GM12878 (cell line): ENCODE results near the gene ICE1. TPM values are rescaled to one million over a fixed set of nuclear protein-coding genes. Genes with fewer than 3 reads are reported as not detected.

Experiments used
- ATAC-seq: fragments of 200-7000 bp; cut with Tn5 transposase; 3 replicates; pipeline ENCODE4 v1.9.1; 2020; ENCODE audit warnings: mild to moderate bottlenecking, moderate library complexity
- BruUV-seq: library from RNA; stranded (reverse); fragments of 400-500 nt; replicated peaks from 2 replicates; lab custom pipeline; 2021; lab: Mats Ljungman, UMichigan
- CTCF ChIA-PET: fragments of 300-600 bp; sonication (Branson Sonifier 250); formaldehyde crosslinking; extraction: SDS; loops from one replicate; lab custom pipeline; 2021; ENCODE audit warnings: inconsistent platforms; lab: Yijun Ruan, JAX
- POLR2A ChIA-PET: fragments of 350-600 bp; formaldehyde crosslinking; extraction: SDS; loops from one replicate; lab custom pipeline; 2021; ENCODE audit warnings: inconsistent platforms; lab: Charles Lee
- RAD21 ChIA-PET: fragments of 300-600 bp; sonication (Branson Sonifier 250); formaldehyde crosslinking; loops from one replicate; lab custom pipeline; 2023; ENCODE audit warnings: antibody characterized with exemption; ENCODE audit not compliant: unreplicated experiment; lab: Charles Lee
- SMC1A ChIA-PET: fragments of 300-600 bp; sonication (Branson Sonifier 250); formaldehyde crosslinking; loops from one replicate; lab custom pipeline; 2023; ENCODE audit not compliant: unreplicated experiment, uncharacterized antibody; lab: Charles Lee
- DNase-seq: peaks from one replicate; pipeline ENCODE4 v3.0.0-alpha.2; 2011; ENCODE audit warnings: low read depth, low spot score
- FAIRE-seq: peaks from 3 replicates; lab custom pipeline; 2011; peaks lifted over from hg19 to GRCh38; lab: Jason Lieb, UNC
- H2AFZ ChIP-seq: 2 replicates; pipeline ENCODE4 v1.6.0; 2011; ENCODE audit warnings: low read depth, low read length, control low read depth; ENCODE audit not compliant: control insufficient read depth
- H3K27ac ChIP-seq: 2 replicates; pipeline ENCODE4 v1.5.1; 2011; ENCODE audit warnings: control low read depth; ENCODE audit not compliant: control insufficient read depth, insufficient read depth
- H3K27me3 ChIP-seq, 2 experiments: replicated peaks in 1 of 2; 2 replicates each; pipeline versions ENCODE4 v1.6.0 to v1.6.1; 2011; ENCODE audit warnings: low read length in 1 of 2; ENCODE audit not compliant: control insufficient read depth in 2 of 2, insufficient read depth in 2 of 2
- H3K36me3 ChIP-seq, 2 experiments: 2 replicates each; pipeline ENCODE4 v1.5.1; 2011; ENCODE audit warnings: low read length in 1 of 2; ENCODE audit not compliant: control insufficient read depth in 2 of 2, insufficient read depth in 2 of 2
- H3K4me1 ChIP-seq: 2 replicates; pipeline ENCODE4 v1.6.1; 2011; ENCODE audit warnings: mild to moderate bottlenecking, low read length, moderate library complexity, mixed read lengths; ENCODE audit not compliant: control insufficient read depth, insufficient read depth
- H3K4me2 ChIP-seq: 2 replicates; pipeline ENCODE4 v1.6.0; 2011; ENCODE audit warnings: control low read depth; ENCODE audit not compliant: control insufficient read depth, insufficient read depth
- H3K4me3 ChIP-seq: fragments of 200-600 bp; sonication (generic); 2 replicates; pipeline ENCODE4 v1.5.1; 2016
- H3K79me2 ChIP-seq: 2 replicates; pipeline ENCODE4 v1.6.0; 2011; ENCODE audit warnings: low read length; ENCODE audit not compliant: control insufficient read depth, insufficient read depth
- H3K9ac ChIP-seq: 2 replicates; pipeline ENCODE4 v1.8.0; 2011; ENCODE audit warnings: low read length, control low read depth, mixed read lengths; ENCODE audit not compliant: control insufficient read depth, insufficient read depth
- H3K9me3 ChIP-seq: replicated peaks from 3 replicates; pipeline ENCODE4 v1.5.1; 2011; ENCODE audit warnings: mild to moderate bottlenecking, low read length; ENCODE audit not compliant: control insufficient read depth, insufficient read depth
- H4K20me1 ChIP-seq: 2 replicates; pipeline ENCODE4 v1.6.0; 2011; ENCODE audit not compliant: control insufficient read depth, insufficient read depth
- ASH2L ChIP-seq: fragments of 300-600, 200-600 bp; sonication (generic); IDR thresholded peaks from 2 replicates; pipeline ENCODE4 v1.6.1; 2017; ENCODE audit warnings: low read depth, mild to moderate bottlenecking, borderline replicate concordance
- BRCA1 ChIP-seq: IDR thresholded peaks from 2 replicates; pipeline ENCODE4 v1.6.1; 2011; ENCODE audit warnings: low read depth, low read length, improper control_type of control experiment
- HDAC6 ChIP-seq: fragments of 200-600 bp; sonication (generic); IDR thresholded peaks from one replicate; pipeline ENCODE4 v1.8.0; 2017; ENCODE audit warnings: antibody characterized with exemption; ENCODE audit not compliant: unreplicated experiment
- HDGF ChIP-seq: fragments of 450-650 bp; IDR thresholded peaks from 2 replicates; pipeline ENCODE4 v1.6.1; 2016; ENCODE audit warnings: antibody characterized with exemption
- IRF5 ChIP-seq: fragments of 450-650 bp; IDR thresholded peaks from 2 replicates; pipeline ENCODE4 v1.6.1; 2017; ENCODE audit warnings: borderline replicate concordance
- NRF1 ChIP-seq: conservative IDR thresholded peaks from 2 replicates; pipeline ENCODE4 v1.6.1; 2011; ENCODE audit warnings: mild to moderate bottlenecking, low read depth, low read length, improper control_type of control experiment
- PAX5 ChIP-seq: IDR thresholded peaks from 2 replicates; pipeline ENCODE4 v1.6.1; 2011; ENCODE audit warnings: low read depth, low read length, borderline replicate concordance
- RB1 ChIP-seq: fragments of 450-650 bp; formaldehyde crosslinking; IDR thresholded peaks from 2 replicates; pipeline ENCODE4 v1.6.1; 2017; ENCODE audit warnings: mild to moderate bottlenecking, borderline replicate concordance
- ZBTB11 ChIP-seq: fragments of 450-650 bp; formaldehyde crosslinking; IDR thresholded peaks from 2 replicates; pipeline ENCODE4 v1.5.0; 2022; ENCODE audit warnings: mild to moderate bottlenecking, missing genetic modification characterization
- ZNF622 ChIP-seq: fragments of 450-650 bp; IDR thresholded peaks from 2 replicates; pipeline ENCODE4 v1.6.1; 2017; ENCODE audit warnings: mild to moderate bottlenecking, inconsistent platforms
- WGBS: methylation state at CpG from one replicate; pipeline ENCODE4 v1.1.6; 2016; ENCODE audit warnings: low lambda C conversion rate; ENCODE audit not compliant: insufficient replicate concordance, insufficient coverage; ENCODE audit errors: missing lambda C conversion rate; 5-methylcytosine and 5-hydroxymethylcytosine counted together
- in situ Hi-C: fragments of 300-500 bp; cut with MboI; formaldehyde crosslinking; loops from 9 replicates; pipeline ENCODE4 v1.14.3; 2018; ENCODE audit warnings: mixed read lengths
- intact Hi-C: fragments of 100-400 bp; cut with micrococcal nuclease; formaldehyde crosslinking; loops from one replicate; pipeline ENCODE4 v1.14.2; 2022; ENCODE audit not compliant: unreplicated experiment
- polyA plus RNA-seq, 11 experiments: library from polyadenylated mRNA; depleted of rRNA in 4 of 11; unstranded in 6 of 11; stranded (reverse) in 5 of 11; fragments of >200 nt; fragmentation: Nextera tagmentation in 4 of 11; fragmentation: Illumina TruSeq in 1 of 11; extraction: Ambion mirVana in 4 of 11; extraction: Trizol in 1 of 11; gene quantifications; 1 replicate in 1 of 11; 2 replicates in 10 of 11; pipeline versions ENCODE4 v1.2.1 to v1.2.3, GENCODE V29; 2011 to 2016; ENCODE audit warnings: inconsistent platforms in 2 of 11, missing spikeins in 2 of 11, low read depth in 1 of 11
- total RNA-seq, 4 experiments: library from RNA; depleted of rRNA in 3 of 4; stranded (reverse); fragments of >200 nt in 3 of 4; fragmentation: Illumina TruSeq in 1 of 4; extraction: Trizol in 1 of 4; gene quantifications; 2 replicates each; pipeline versions ENCODE4 v1.2.1 to v1.2.3, GENCODE V29; 2013 to 2021

Gene ICE1
- total and polyA plus RNA-seq, 10 of the 15 experiments (the other 5 are each of a cell fraction or from before 2014, with no cell fraction given), result 3.8 to 31.4 (median 18.9) TPM

GRCh38 chr5:5451863-5452262, 29.4 kb downstream of the ICE1 start (continued):
- TF ChIP-seq PAX5, result no peak

GRCh38 chr5:5453131-5453530, 30.7 kb downstream of the ICE1 start:
- POLR2A ChIA-PET, result interaction anchor here (0.6 kb wide), 1 partner anchor 18 kb away, joined by 7 read pairs; no protein-coding TSS in a partner anchor
- FAIRE-seq, result no peak
- Histone ChIP-seq H3K36me3 (peaks cover 3 to 11% of the 10 kb centered on the region in 2 experiments; a peak in 3 of 4 replicates), H4K20me1 (no peaks in the 10 kb centered on the region), H3K27me3 (no peaks in the 10 kb centered on the region), H3K4me1 (no peaks in the 10 kb centered on the region), H3K4me2 (no peak overlapping the region), H3K9me3 (no peaks in the 10 kb centered on the region), H3K27ac (no peak overlapping the region), H2AFZ (no peak overlapping the region), H3K9ac (no peak overlapping the region), H3K4me3 (no peak overlapping the region), H3K79me2 (no peaks in the 10 kb centered on the region)
- no TSS peak for BruUV-seq
- DNase-seq, result no peak
- CTCF ChIA-PET, result interaction anchor here (0.7 to 1.6 kb wide), 4 partner anchors 11 to 44 kb away, joined by 3 to 4 read pairs (median 3); no protein-coding TSS in a partner anchor
- ATAC-seq, result no peak
- RAD21 ChIA-PET, result no interaction called here
- intact Hi-C loops (no loop called here), in situ Hi-C loops (no loop called here)
- SMC1A ChIA-PET, result interaction anchor here (1.0 to 2.2 kb wide), 3 partner anchors 10 to 49 kb away, joined by 4 to 8 read pairs (median 5); no protein-coding TSS in a partner anchor
- 100% methylated on average over 3 of the region's 3 CpGs for WGBS
- TF ChIP-seq ZBTB11 (CRISPR knock-in tag) (no peak), ZNF622 (no peak), HDAC6 (no peak), RB1 (no peak), ASH2L (no peak), IRF5 (no peak), NRF1 (no peak), BRCA1 (no peak), HDGF (no peak)
